Astrocyte (in vitro differentiated cells and primary cell): Measurements from ENCODE around the gene MDH1. TPM values are rescaled to one million over a fixed set of nuclear protein-coding genes. Genes with fewer than 3 reads are reported as not detected.

ENCODE experiments used
- DNase-seq: peaks from one replicate; pipeline ENCODE4 v3.0.0-alpha.2; 2010; ENCODE audit warnings: low read depth
- FAIRE-seq: peaks from 2 replicates; lab custom pipeline; 2011; peaks lifted over from hg19 to GRCh38; lab: Jason Lieb, UNC
- H2AFZ ChIP-seq: 2 replicates; pipeline ENCODE4 v1.6.0; 2012; ENCODE audit warnings: low read depth, low read length, inconsistent platforms
- H3K27ac ChIP-seq: 2 replicates; pipeline ENCODE4 v1.5.1; 2011; ENCODE audit warnings: low read depth, low read length, inconsistent platforms
- H3K27me3 ChIP-seq: 2 replicates; pipeline ENCODE4 v1.6.0; 2011; ENCODE audit warnings: low read length, inconsistent platforms; ENCODE audit not compliant: insufficient read depth
- H3K36me3 ChIP-seq: 2 replicates; pipeline ENCODE4 v1.5.1; 2011; ENCODE audit warnings: low read length, inconsistent platforms; ENCODE audit not compliant: insufficient read depth
- H3K4me1 ChIP-seq: 2 replicates; pipeline ENCODE4 v1.5.1; 2011; ENCODE audit warnings: low read length, inconsistent platforms; ENCODE audit not compliant: insufficient read depth
- H3K4me2 ChIP-seq: 2 replicates; pipeline ENCODE4 v1.6.0; 2012; ENCODE audit warnings: low read length, inconsistent platforms
- H3K4me3 ChIP-seq: 2 replicates; pipeline ENCODE4 v1.5.1; 2011; ENCODE audit warnings: low read depth, mild to moderate bottlenecking, low read length, inconsistent platforms; ENCODE audit not compliant: insufficient read depth
- H3K79me2 ChIP-seq: 2 replicates; pipeline ENCODE4 v1.6.0; 2012; ENCODE audit warnings: mild to moderate bottlenecking, low read length, inconsistent platforms; ENCODE audit not compliant: insufficient read depth
- H3K9ac ChIP-seq: 2 replicates; pipeline ENCODE4 v1.6.0; 2012; ENCODE audit warnings: mild to moderate bottlenecking, low read length, inconsistent platforms
- H3K9me3 ChIP-seq: 2 replicates; pipeline ENCODE4 v1.5.1; 2012; ENCODE audit warnings: low read depth, mild to moderate bottlenecking, low read length, inconsistent platforms; ENCODE audit not compliant: insufficient read depth
- H4K20me1 ChIP-seq: 2 replicates; pipeline ENCODE4 v1.6.0; 2012; ENCODE audit warnings: low read length, inconsistent platforms; ENCODE audit not compliant: insufficient read depth
- H3K27ac Mint-ChIP-seq: one replicate; pipeline ENCODE4 v1.8.0; 2021; ENCODE audit warnings: mild to moderate bottlenecking, mixed read lengths; ENCODE audit not compliant: unreplicated experiment
- H3K27me3 Mint-ChIP-seq: one replicate; pipeline ENCODE4 v1.8.0; 2021; ENCODE audit warnings: low read depth, mixed read lengths; ENCODE audit not compliant: unreplicated experiment
- H3K36me3 Mint-ChIP-seq: one replicate; pipeline ENCODE4 v1.8.0; 2021; ENCODE audit warnings: low read depth, mixed read lengths; ENCODE audit not compliant: unreplicated experiment
- H3K4me1 Mint-ChIP-seq: one replicate; pipeline ENCODE4 v1.8.0; 2021; ENCODE audit warnings: low read depth, mixed read lengths; ENCODE audit not compliant: unreplicated experiment
- H3K4me3 Mint-ChIP-seq: one replicate; pipeline ENCODE4 v1.8.0; 2021; ENCODE audit warnings: mild to moderate bottlenecking, moderate library complexity, mixed read lengths; ENCODE audit not compliant: unreplicated experiment
- H3K9me3 Mint-ChIP-seq: one replicate; pipeline ENCODE4 v1.8.0; 2021; ENCODE audit warnings: mild to moderate bottlenecking, mixed read lengths; ENCODE audit not compliant: unreplicated experiment
- CTCF ChIP-seq: IDR thresholded peaks from 2 replicates; pipeline ENCODE4 v1.5.1; 2011; ENCODE audit warnings: low read depth, mild to moderate bottlenecking, inconsistent platforms, low read length, moderate library complexity; ENCODE audit not compliant: insufficient read depth
- EZH2 ChIP-seq: IDR thresholded peaks from 2 replicates; pipeline ENCODE4 v1.6.1; 2012; ENCODE audit warnings: mild to moderate bottlenecking, low read length, inconsistent platforms; ENCODE audit not compliant: insufficient read depth
- total RNA-seq: library from RNA; stranded (reverse); gene quantifications from 2 replicates; pipeline ENCODE4 v1.2.1, GENCODE V29; 2021

MDH1 gene
- total RNA-seq, 1 donor from 2014 or later = 175 TPM

- DNase-seq (no peak), FAIRE-seq (no peak)
- TF ChIP-seq EZH2 (no peak), CTCF (no peak)
- Mint-ChIP-seq H3K9me3 (peaks cover 6% of the 10 kb centered on the region), H3K36me3 (peaks cover 8% of the 10 kb centered on the region), H3K27me3 (no peaks in the 10 kb centered on the region), H3K4me3 (no peak overlapping the region), H3K27ac (no peak overlapping the region), H3K4me1 (peaks cover 4% of the 10 kb centered on the region)
- Histone ChIP-seq H3K9me3 (no peaks in the 10 kb centered on the region), H3K4me3 (no peak overlapping the region), H2AFZ (no peak overlapping the region), H3K36me3 (no peaks in the 10 kb centered on the region), H3K27ac (no peak overlapping the region), H3K27me3 (no peaks in the 10 kb centered on the region), H3K4me1 (no peaks in the 10 kb centered on the region), H3K4me2 (no peak overlapping the region), H3K79me2 (no peaks in the 10 kb centered on the region), H4K20me1 (no peaks in the 10 kb centered on the region), H3K9ac (no peak overlapping the region)
Observed at GRCh38 chr2:63651356-63651755, 62.6 kb downstream of the MDH1 start.

GRCh38 chr2:63651861-63652651, 63.3 kb downstream of the MDH1 start:
- Histone ChIP-seq H3K4me3 (no peak overlapping the region), H2AFZ (no peak overlapping the region), H3K9ac (no peak overlapping the region), H3K4me1 (no peaks in the 10 kb centered on the region), H3K4me2 (no peak overlapping the region), H3K27me3 (no peaks in the 10 kb centered on the region), H3K9me3 (no peaks in the 10 kb centered on the region), H3K27ac (no peak overlapping the region), H3K79me2 (no peaks in the 10 kb centered on the region), H4K20me1 (no peaks in the 10 kb centered on the region), H3K36me3 (no peaks in the 10 kb centered on the region)
- DNase-seq (no peak), FAIRE-seq (no peak)
- Mint-ChIP-seq H3K36me3 (peaks cover 13% of the 10 kb centered on the region), H3K4me3 (no peak overlapping the region), H3K27ac (no peak overlapping the region), H3K27me3 (no peaks in the 10 kb centered on the region), H3K4me1 (peaks cover 4% of the 10 kb centered on the region), H3K9me3 (peaks cover 8% of the 10 kb centered on the region)
- no peak for TF ChIP-seq EZH2
- no peak for TF ChIP-seq CTCF

- no peaks in the 10 kb centered on the region for H3K27me3 ChIP-seq
- no peaks in the 10 kb centered on the region for H3K79me2 ChIP-seq
- Mint-ChIP-seq H3K27me3 (no peaks in the 10 kb centered on the region), H3K27ac (no peak overlapping the region), H3K36me3 (peaks cover 16% of the 10 kb centered on the region), H3K4me1 (peaks cover 4% of the 10 kb centered on the region), H3K9me3 (peaks cover 8% of the 10 kb centered on the region), H3K4me3 (no peak overlapping the region)
- no peak overlapping the region for H3K9ac ChIP-seq
- H3K4me3 ChIP-seq = no peak overlapping the region
- H3K4me2 ChIP-seq = no peak overlapping the region
- FAIRE-seq (no peak), DNase-seq (no peak)
- no peaks in the 10 kb centered on the region for H3K4me1 ChIP-seq
- H3K36me3 ChIP-seq = no peaks in the 10 kb centered on the region
- no peaks in the 10 kb centered on the region for H3K9me3 ChIP-seq
- no peak overlapping the region for H2AFZ ChIP-seq
- TF ChIP-seq CTCF (no peak), EZH2 (no peak)
- H3K27ac ChIP-seq = no peak overlapping the region
- no peaks in the 10 kb centered on the region for H4K20me1 ChIP-seq
Observed at GRCh38 chr2:63652652-63652985, 63.9 kb downstream of the MDH1 start.
